Measurements from ENCODE around the gene C1QTNF1. TPM values are rescaled to one million over a fixed set of nuclear protein-coding genes. Genes with fewer than 3 reads are reported as not detected.

The C1QTNF1 gene
- total RNA-seq, 4 donors from 2014 or later: 15.7 to 38.1 (median 23.5) TPM

DNA sequence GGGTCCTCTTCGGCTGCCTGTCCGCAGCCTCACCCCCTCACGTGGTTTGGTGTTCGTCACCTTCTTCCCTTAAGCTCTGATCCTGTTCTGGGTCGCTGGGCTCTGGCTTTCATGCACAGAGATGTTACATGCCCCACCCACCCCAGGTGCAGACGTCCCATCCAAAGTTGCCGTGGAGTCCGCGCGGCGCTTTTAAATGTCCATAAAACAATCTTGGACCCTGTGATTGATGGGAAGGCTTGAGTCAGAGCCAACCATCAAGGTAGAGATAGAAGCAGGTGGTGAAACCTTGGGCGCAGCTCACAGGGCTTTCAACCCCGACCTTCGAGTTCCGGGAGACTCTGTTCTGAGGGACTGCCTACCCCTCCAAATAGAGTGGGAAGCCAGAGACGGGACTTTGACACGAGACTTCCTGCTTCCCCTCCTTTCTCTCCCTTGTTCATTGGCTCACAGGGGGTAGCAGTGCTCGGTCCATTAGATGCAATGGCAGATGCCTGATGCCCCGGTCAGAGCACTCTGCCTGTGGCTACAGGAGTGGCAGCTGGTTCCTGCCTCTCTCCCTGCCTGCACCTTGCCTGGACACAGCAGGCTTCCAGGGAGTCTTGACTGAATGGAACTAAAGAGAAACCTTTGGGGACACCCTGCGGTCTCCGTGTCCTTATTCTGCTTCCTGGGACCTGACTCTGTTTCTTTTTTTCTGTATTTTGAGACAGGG is 54.7 kb downstream of the C1QTNF1 start:
- no peaks in the 10 kb centered on the region for H3K9me3 ChIP-seq
- TF ChIP-seq POLR2A (IDR thresholded peaks at IDR 0.05) (no peak), EP300 (IDR thresholded peaks at IDR 0.05) (no peak), POLR2AphosphoS5 (IDR thresholded peaks at IDR 0.05) (no peak)
- TF ChIP-seq, protein P1, sequence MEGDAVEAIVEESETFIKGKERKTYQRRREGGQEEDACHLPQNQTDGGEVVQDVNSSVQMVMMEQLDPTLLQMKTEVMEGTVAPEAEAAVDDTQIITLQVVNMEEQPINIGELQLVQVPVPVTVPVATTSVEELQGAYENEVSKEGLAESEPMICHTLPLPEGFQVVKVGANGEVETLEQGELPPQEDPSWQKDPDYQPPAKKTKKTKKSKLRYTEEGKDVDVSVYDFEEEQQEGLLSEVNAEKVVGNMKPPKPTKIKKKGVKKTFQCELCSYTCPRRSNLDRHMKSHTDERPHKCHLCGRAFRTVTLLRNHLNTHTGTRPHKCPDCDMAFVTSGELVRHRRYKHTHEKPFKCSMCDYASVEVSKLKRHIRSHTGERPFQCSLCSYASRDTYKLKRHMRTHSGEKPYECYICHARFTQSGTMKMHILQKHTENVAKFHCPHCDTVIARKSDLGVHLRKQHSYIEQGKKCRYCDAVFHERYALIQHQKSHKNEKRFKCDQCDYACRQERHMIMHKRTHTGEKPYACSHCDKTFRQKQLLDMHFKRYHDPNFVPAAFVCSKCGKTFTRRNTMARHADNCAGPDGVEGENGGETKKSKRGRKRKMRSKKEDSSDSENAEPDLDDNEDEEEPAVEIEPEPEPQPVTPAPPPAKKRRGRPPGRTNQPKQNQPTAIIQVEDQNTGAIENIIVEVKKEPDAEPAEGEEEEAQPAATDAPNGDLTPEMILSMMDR (IDR thresholded peaks at IDR 0.05): no peak
- H3K27ac ChIP-seq: no peak overlapping the region
- no peaks in the 10 kb centered on the region for H3K27me3 ChIP-seq
- H3K4me3 ChIP-seq: no peak overlapping the region
- H3K4me1 ChIP-seq: peaks cover 22% of the 10 kb centered on the region
- WGBS: 93% methylated on average over 21 of the region's 21 CpGs
- no peak for DNase-seq (ENCODE audit: low spot score in 2 of 2)
- H3K36me3 ChIP-seq: peaks cover 60% of the 10 kb centered on the region

DNA sequence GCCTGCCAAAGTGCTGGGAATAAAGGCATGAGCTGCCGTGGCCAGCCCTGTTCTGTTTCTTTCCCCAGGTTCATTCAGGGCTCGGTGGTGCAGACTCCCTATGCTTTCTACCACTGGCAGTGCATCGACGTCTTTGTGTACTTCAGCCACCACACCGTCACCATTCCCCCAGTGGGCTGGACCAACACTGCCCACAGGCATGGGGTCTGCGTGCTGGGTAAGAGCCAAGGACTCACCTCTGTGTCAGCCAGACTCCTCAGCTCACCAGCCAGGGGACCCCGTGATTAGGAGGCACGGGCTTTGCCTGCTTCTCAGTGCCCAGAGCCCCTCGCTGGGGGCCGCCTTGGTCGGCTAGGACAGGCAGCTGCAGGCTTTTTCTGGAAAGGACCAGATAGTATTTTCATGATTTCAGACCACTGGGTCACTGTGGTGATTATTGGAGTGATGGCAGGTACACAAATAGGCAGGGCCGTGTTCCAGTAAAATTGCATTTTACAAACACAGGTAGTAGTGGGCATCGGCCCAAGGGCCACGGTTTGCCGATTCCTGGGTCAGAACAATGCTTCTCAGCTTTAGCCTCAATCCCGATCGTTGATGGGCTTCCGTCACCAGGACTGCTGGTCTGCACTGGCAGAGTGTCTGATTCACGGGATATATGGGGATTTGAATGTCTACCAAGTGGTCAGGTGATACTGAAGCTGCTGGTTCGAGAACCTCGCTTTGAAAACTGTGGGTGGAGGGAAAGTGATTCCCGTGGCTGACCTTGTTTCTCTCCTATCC is 55.6 kb downstream of the C1QTNF1 start:
- no peak overlapping the region for H3K27ac ChIP-seq
- peaks cover 70% of the 10 kb centered on the region for H3K36me3 ChIP-seq
- 92% methylated on average over 19 of the region's 22 CpGs for WGBS
- no peak overlapping the region for H3K4me3 ChIP-seq
- DNase-seq (ENCODE audit: low spot score in 2 of 2): no peak
- peaks cover 15% of the 10 kb centered on the region for H3K4me1 ChIP-seq
- H3K9me3 ChIP-seq: no peaks in the 10 kb centered on the region
- TF ChIP-seq, protein P1 (IDR thresholded peaks at IDR 0.05): no peak
- no peak for TF ChIP-seq EP300 (IDR thresholded peaks at IDR 0.05)
- no peak for TF ChIP-seq POLR2A (IDR thresholded peaks at IDR 0.05)
- no peak for TF ChIP-seq POLR2AphosphoS5 (IDR thresholded peaks at IDR 0.05)
- H3K27me3 ChIP-seq: no peaks in the 10 kb centered on the region

DNA sequence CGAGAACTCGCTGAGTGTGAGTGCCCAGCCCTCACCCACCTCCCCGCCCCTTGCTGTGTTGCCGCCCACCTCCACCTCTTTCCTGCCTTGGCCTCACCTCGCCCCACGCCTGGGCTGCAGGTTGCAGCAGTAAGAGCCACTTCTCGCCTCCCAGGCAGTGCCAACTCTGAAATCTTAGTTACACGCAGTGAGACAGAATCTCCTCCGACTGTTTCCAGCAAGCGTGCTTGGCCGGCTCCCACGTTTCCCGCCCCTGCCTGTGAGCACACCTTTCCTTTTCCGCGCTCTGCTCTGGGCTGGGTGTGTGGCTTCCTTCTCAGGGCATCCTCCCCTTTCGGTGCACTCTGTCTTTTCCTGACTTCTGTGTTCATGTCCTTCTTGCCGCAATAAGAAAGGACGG is 56.4 kb downstream of the C1QTNF1 start:
- no peak for DNase-seq (ENCODE audit: low spot score in 2 of 2)
- H3K9me3 ChIP-seq: no peaks in the 10 kb centered on the region
- H3K4me3 ChIP-seq: no peak overlapping the region
- H3K27me3 ChIP-seq: no peaks in the 10 kb centered on the region
- H3K4me1 ChIP-seq: peaks cover 11% of the 10 kb centered on the region
- TF ChIP-seq EP300 (IDR thresholded peaks at IDR 0.05): no peak
- TF ChIP-seq, protein P1 (IDR thresholded peaks at IDR 0.05): no peak
- TF ChIP-seq POLR2A (IDR thresholded peaks at IDR 0.05): no peak
- no peak for TF ChIP-seq POLR2AphosphoS5 (IDR thresholded peaks at IDR 0.05)
- H3K36me3 ChIP-seq: peaks cover 77% of the 10 kb centered on the region
- 88% methylated on average over 17 of the region's 18 CpGs for WGBS
- no peak overlapping the region for H3K27ac ChIP-seq

DNA sequence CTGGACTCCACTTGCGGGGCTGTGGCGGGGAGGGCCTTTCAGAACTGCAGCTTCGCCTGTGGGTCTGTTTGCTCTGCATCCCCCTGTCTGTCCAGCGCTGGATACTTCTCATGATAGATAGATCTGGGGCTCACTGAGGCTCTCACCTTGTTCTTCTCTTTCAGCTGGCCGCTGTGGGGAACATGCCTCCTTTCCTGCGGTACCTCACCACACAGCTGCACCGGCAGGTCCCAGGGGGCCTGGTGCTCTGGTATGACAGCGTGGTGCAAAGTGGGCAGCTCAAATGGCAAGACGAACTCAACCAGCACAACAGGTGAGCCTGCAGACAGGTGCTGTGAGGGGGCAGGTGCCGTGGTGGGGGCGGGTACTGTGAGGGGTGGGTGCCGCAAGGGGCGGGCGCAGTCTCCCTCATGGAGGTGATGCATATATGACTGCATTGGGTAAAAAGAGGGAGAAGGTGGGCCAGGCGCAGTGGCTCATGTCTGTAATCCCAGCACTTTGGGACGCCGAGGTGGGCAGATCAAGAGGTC is 56.9 kb downstream of the C1QTNF1 start:
- no peak for TF ChIP-seq EP300 (IDR thresholded peaks at IDR 0.05)
- no peak for TF ChIP-seq POLR2A (IDR thresholded peaks at IDR 0.05)
- TF ChIP-seq POLR2AphosphoS5 (IDR thresholded peaks at IDR 0.05): no peak
- TF ChIP-seq, protein P1 (IDR thresholded peaks at IDR 0.05): no peak
- H3K36me3 ChIP-seq: peaks cover 82% of the 10 kb centered on the region
- H3K9me3 ChIP-seq: no peaks in the 10 kb centered on the region
- H3K4me3 ChIP-seq: no peak overlapping the region
- peaks cover 6% of the 10 kb centered on the region for H3K4me1 ChIP-seq
- 99% methylated on average over 16 of the region's 17 CpGs for WGBS
- H3K27ac ChIP-seq: no peak overlapping the region
- no peak for DNase-seq (ENCODE audit: low spot score in 2 of 2)
- H3K27me3 ChIP-seq: no peaks in the 10 kb centered on the region

All from suprapubic skin (tissue), 4 donors.